Prostate gland (tissue), 2 donors: ENCODE measurements around the gene BFSP1.

ENCODE experiments used
- POLR2A ChIP-seq: fragments of 450-650 bp; IDR thresholded peaks from one replicate; pipeline ENCODE4 v1.6.1; 2016; ENCODE audit warnings: antibody characterized with exemption, mild to moderate bottlenecking
- POLR2AphosphoS5 ChIP-seq: sonication (generic); formaldehyde crosslinking; IDR thresholded peaks from one replicate; pipeline ENCODE4 v1.6.1; 2017; ENCODE audit warnings: antibody characterized with exemption
- TF ChIP-seq, protein P1 (sequence below), 4 experiments: fragments of 200-600 bp in 2 of 4; fragments of 450-650 bp in 2 of 4; sonication (generic) in 2 of 4; IDR thresholded peaks; 1 replicate in 3 of 4; 2 replicates in 1 of 4; pipeline ENCODE4 v1.5.1; 2016 to 2019; ENCODE audit warnings: antibody characterized with exemption in 4 of 4, mild to moderate bottlenecking in 2 of 4, moderate library complexity in 2 of 4

DNA sequence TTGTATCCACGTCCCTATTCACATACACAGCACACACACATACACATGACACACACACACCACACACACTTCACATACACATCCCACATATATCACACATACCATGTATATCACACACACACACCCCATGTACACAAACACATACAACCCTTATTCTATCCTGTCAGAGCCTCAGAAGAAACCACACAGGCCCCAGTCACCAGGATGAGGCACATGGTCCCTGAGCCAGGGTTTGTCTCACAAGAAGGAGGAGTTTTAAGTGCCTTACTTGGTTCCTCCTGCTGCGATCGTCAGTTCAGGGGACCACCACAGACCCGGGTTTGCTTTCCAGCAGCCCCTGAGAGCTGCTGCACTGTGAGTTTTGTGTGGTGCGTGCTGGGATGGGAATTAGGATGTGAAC, 23.6 kb downstream of the BFSP1 start:
- no peak for TF ChIP-seq POLR2A
- TF ChIP-seq, protein P1, sequence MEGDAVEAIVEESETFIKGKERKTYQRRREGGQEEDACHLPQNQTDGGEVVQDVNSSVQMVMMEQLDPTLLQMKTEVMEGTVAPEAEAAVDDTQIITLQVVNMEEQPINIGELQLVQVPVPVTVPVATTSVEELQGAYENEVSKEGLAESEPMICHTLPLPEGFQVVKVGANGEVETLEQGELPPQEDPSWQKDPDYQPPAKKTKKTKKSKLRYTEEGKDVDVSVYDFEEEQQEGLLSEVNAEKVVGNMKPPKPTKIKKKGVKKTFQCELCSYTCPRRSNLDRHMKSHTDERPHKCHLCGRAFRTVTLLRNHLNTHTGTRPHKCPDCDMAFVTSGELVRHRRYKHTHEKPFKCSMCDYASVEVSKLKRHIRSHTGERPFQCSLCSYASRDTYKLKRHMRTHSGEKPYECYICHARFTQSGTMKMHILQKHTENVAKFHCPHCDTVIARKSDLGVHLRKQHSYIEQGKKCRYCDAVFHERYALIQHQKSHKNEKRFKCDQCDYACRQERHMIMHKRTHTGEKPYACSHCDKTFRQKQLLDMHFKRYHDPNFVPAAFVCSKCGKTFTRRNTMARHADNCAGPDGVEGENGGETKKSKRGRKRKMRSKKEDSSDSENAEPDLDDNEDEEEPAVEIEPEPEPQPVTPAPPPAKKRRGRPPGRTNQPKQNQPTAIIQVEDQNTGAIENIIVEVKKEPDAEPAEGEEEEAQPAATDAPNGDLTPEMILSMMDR (IDR thresholded peaks at IDR 0.05), result no peak
- no peak for TF ChIP-seq POLR2AphosphoS5
